ENCODE measurements around the gene PPP1R2C.
A peak's percentile ranks its signal among the peaks of the same experiment; 100 is the strongest.

The PPP1R2C gene

DNA sequence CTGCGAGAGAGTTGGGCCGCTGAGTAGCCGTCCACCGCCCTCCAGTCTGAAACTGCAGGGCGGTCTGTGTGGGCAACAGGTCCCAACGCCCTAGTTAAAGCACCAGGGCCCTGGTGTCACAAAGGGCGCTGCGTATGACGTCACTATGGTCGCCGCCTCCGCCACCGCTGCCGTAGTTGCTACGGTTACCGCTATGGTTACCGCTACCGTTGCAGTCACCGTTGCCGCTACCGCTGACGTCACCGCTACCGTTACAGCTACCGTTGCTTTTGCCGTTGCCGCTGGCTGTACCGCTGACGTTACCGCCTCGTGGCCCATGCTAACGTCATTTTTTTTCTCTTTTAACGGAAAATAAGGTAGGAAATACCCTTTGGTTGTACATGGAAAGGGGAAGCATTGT, at the start of gene PPP1R2C:
Gene PPP1R2C, minus strand, starts transcription at position 68 of the 400 bp plus-strand sequence. CDS start 84 bp downstream, outside the sequence.
- peak in 1 of 2 donors; percentile 40 for DNase-seq (ENCODE audit: extremely low read depth in 1 of 2, low read depth in 1 of 2)

DNA sequence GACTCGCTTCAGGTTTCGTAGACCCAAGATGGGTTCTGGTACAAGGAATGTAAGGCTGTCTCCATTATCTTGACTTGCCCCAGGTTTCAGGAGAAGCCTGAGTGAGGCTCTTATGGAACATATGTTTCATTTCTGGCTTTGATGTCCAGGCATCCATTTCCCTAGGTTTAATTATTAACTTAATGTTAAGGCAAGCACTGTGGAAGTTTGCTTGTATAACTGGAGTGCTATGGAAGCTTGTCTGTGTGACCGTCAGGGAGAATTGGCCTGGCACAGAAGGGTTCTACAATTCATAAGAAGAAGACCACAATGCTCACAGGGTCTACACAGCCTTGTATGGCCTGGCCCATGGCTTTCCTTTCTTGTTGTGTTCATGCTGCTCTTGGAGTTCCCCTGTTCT, 47.2 kb upstream of the PPP1R2C start:
- no peak for DNase-seq (ENCODE audit: extremely low read depth in 1 of 2, low read depth in 1 of 2)

DNA sequence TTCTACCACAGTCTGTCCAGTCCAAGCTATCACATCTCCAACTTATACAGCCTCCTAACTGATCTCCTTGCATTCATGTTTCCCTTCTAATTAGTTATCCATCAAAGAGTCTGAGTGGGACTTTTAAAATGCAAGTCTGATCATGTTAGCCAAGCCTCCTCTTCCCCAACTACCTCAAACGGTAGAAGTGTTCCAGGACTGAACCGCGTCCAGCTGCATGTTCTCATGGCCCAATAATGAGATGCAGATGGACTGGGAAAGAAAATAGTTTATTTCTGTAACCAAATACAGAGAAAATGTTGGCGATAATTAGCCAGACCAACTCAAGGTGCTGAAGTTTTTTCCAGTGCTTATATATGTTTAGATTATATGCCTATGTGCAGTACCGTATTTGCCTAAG, 46.6 kb upstream of the PPP1R2C start:
- no peak for DNase-seq (ENCODE audit: extremely low read depth in 1 of 2, low read depth in 1 of 2)

DNA sequence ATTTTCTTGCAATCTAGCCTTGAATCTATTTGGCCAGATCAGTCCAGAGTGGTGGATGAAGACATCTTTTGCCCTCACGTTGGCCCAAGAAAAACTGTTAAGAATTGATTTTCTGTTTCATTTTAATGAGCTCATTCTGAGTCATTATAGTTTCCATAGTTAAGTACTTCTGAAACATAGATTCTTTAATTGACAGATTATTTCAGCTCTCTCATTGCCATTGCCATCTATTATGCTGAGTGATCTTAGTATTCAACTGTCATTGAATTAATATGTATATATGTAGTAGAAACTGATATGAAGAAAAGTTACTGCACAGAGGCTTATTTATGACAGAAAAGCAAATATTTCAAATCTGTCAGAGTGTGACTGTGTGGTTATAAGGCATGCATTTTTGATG, 45.5 kb upstream of the PPP1R2C start:
- no peak for DNase-seq (ENCODE audit: extremely low read depth in 1 of 2, low read depth in 1 of 2)

DNA sequence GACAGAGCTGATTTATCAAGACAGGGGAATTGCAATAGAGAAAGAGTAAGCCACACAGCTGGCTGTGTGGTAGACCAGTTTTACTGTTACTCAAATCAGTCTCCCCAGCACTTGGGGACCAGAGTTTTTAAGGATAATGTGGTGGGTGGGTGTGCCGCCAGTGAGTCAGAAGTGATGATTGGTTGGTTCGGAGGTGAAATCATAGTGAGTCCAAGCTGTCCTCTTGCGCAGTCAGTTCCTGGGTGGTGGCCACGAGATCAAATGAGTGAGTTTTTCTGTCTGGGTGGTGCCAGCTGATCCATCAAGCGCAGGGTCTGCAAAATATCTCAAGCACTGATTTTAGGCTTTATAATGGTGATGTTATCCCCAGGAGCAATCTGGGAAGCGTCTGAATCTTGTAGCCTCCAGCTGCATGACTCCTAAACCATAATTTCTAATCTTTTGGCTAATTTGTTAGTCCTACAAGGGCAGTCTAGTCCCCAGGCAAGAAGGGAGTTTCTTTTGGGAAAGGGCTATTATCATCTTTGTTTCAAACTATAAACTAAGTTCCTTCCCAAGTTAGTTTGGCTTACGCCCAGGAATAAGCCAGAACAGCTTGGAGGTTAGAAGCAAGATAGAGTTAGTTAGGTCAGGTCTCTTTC, 44.0 kb upstream of the PPP1R2C start:
- no peak for DNase-seq (ENCODE audit: extremely low read depth in 1 of 2, low read depth in 1 of 2)

DNA sequence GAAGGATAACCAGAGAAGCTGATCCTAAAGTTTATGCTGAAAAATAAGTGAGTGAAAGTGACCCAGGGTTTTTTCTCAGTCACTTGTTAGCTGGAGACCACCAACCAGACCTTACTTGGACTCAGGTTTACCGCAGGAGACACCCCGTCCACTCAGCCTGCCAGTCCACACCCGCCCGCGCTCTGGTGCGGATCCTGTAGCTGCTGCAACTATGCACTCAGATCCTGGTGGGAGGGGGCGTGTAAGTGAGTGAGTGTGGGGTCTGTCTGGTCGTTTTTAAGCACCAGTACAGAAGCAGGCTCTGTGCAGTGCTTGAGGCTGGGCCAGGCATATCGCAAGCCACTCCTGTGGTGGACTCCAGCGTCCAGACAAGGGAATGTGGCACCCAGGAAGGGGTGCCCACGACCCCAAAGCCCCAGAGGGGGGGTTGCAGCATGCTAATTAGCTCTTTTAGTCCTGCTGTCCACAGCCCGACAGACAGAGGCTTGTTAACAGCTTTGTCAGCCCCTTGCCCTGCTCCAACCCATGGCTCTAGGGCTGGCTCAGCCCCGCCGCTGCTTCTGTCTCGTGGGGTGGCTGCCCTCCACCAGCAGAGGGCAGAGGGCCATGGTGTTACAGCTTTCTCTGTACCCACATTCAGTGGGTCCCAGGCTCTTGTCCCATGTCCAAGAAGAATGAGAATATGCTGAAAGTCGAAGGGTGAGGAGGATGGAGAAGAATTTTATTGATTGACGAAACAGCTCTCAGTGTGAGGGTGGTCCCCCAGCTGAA, 40.4 kb upstream of the PPP1R2C start:
- DNase-seq (ENCODE audit: extremely low read depth in 1 of 2, low read depth in 1 of 2) = no peak

DNA sequence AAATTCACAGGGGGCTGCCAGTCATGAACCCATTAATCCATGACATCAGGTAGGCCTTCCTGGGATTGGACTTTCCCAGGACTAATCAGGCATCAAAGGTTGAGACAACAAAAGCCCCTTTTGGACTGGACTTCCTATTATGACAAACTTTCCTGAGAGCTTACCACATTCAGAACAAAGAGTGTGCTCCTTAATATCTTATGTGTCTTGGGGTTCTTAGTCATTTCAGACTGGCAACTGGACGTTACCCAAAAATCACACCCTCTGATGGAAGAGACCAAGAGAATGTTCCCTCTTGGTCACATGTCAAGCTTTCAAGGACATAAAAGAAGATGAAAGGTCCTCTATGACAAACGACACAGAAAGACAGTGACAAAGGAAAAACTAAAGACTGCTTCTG, 31.6 kb upstream of the PPP1R2C start:
- DNase-seq (ENCODE audit: extremely low read depth in 1 of 2, low read depth in 1 of 2) = no peak

DNA sequence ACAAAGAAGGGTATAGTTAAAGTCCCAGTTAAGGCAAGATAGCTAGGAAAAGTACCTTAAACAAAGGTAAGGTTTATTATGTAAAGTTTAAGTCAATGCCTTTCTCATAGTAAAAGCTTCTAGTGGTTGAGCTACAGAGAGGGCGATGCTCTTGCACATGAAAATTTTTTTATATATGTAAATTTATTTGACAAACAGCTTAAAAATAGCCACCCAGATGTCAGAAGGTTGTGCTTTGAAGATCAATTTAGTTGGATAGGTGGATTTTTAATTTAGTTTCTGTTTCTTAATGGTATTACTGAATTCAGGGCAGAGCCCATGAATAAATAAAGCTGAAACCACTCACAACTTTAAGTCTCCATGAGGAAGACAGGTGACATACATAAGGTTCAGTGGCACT, 29.4 kb upstream of the PPP1R2C start:
- no peak for DNase-seq (ENCODE audit: extremely low read depth in 1 of 2, low read depth in 1 of 2)

DNA sequence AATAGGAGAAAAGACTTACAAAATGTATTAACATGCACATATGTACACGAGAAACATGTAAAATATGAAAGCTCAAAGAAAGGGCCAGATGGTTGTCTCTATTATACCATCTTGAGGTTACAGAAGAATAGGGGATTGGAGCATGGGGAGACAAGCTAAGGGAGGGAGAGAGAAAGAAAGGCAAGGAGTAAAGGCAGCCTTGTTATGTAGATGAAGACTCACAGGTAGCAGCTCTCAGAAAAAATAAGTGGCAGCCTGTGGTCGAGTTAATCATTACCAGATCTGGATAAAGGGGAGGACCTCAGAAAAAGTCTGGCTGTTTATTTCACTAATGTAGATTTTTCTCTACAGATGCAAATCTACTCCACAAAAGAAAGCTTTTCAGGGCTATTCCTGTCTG, 26.6 kb upstream of the PPP1R2C start:
- no peak for DNase-seq (ENCODE audit: extremely low read depth in 1 of 2, low read depth in 1 of 2)

DNA sequence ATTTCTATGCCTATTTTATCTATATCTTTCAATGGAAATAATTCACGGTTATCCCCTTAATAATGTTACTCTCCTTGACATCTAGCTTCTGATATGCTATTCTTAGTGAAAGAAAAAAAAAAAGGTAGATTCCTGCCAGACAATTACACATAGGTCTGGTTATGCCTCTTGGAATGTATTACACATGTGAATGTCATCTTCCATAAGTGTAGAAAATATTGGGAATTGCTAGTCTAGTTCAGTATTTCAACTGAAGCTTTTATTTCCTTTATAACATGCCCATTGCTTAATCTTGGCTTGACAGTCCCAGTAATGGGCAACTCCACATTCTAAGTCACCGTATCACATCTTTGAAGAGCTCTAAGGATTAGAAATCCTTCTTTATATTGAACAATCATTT, 25.4 kb upstream of the PPP1R2C start:
- no peak for DNase-seq (ENCODE audit: extremely low read depth in 1 of 2, low read depth in 1 of 2)

DNA sequence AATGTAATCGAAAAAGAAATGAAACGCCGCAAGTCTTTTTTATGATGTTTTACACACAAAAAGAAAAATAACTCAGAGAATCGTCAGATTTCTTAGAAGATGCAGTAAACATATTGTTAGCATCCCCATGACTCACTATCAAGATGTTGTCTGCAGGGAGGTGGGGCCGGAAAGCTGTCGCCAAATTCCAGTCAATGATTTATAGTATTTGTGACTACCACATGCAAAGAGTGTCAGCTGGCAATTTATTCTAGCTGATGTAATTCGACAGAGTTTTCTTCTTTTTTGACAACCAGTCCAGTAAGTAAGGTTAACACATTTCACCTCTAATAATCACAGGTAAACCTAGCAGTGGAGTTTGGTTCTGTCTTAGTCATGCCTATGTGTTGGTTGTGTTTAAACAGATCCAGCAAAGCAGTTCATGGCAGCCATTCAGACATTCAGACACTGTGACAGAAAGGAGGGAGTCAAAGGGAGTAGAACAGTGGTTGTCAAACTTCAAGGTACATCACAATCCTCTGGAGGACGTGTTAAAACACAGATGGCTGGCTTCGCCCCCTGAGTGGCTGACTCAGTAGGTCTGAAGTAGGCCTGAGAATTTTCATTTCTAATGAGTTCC, 19.8 kb upstream of the PPP1R2C start:
- DNase-seq (ENCODE audit: extremely low read depth in 1 of 2, low read depth in 1 of 2) = no peak

DNA sequence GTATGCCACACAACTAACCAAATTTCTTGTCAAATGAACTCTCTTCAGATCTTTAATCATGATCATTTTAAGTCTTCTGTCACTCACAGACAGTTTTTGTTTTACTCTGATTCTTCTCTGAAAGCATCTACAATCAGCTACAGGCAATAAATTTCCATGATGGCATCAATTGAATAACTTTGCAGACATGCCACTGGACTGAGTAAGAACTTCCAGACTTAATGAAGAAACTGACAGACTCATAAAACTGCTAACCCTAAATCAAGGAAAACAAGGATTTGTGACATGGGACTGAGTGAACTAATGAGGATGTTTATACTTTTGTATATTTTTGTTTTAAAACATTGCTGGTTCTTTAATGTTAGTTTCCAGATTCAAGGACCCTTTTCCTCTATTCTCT, 5.5 kb upstream of the PPP1R2C start:
- no peak for DNase-seq (ENCODE audit: extremely low read depth in 1 of 2, low read depth in 1 of 2)

DNA sequence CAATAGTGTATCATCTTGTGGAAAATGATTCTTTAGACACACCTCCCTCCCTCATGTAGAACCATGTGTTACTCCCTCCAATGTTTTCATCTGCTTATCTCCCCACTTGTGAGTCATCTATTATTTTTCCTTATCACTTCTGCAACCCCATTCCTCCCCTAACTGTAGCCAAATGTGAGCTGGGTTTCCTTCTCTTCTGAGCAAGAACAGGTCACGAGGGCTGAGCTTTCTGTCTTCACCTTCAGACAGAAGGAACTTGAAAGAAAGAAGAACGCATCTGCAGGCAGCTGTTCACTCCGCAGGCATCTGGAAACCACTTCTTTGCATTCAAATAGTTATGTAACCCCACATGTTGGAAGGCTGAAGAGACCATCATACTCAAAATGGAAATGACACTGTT, 1.8 kb downstream of the PPP1R2C start:
- DNase-seq (ENCODE audit: extremely low read depth in 1 of 2, low read depth in 1 of 2) = no peak

DNA sequence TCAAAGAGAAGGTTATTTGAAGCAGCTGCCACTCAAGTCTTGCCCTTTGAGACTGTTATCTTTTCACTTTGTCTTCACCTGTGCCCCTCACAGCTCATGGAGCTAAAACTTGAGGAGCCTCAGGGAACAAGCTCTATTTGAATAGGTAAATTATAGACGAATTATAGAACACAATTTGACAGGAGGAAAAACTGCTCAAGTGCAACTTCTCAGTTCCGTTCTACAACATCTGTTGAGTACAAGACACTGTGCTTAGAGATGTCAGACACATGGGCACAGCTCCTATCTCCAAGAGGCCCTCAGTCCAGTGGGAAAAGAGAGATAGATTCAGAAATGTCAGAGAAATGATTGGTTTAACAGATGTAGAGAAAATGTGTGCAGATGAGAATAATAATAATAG, 5.1 kb downstream of the PPP1R2C start:
- no peak for DNase-seq (ENCODE audit: extremely low read depth in 1 of 2, low read depth in 1 of 2)

DNA sequence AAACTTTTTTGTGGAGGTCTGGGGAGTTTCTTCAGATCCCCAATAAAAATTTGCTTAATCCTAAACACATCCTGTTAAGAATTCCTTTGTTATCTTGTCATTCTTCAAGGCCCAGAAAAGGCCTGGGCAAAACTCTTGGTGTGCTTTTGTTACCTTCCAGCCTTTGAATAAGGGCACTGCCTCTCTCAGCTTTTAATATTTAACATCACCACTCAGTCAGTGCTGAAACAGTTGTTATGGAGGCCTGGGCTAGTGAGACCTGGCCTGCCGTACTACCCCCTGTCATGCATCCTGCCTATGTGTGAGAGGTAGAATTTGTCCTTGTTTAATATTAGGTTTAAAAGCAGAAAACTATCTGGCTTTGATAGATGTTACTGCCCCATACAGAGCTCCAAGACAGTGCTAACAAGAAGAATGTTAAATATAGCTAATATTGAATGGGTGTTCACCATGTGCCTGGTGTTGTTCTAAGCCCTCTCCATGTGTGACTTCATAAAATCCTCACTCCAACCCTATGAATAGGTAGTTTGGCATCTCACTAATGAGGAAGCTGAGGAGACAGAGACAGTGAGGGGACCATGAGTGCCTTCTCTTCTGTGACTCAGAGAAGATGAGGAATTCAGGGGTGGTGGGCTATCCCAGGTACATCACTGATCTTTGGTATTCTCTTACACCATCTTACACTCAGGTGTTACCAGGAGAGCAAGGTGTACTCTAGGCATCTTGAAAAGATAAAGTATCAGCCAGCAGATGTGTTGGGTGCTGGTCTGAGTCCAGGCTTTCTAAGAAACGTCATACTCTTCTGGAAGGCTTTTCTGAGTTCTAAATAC, 6.2 kb downstream of the PPP1R2C start:
- no peak for DNase-seq (ENCODE audit: extremely low read depth in 1 of 2, low read depth in 1 of 2)

DNA sequence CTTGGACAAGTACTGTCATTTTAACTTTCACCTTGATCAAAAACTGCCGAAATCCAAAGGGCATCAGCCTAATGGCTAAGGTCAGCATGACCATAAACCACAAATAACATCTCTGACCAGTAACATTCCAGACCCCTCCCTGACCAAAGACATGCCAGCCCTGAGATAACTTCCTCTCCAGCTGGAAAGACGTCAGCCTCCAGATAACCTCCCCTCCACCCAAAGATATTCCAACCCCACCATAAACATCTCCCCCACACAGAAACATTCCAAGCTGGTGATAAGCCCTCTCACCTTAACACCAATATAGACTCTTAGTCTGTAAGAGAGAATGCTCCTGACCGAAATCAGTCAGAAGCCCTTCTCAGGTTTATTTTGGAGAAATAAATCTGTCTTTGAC, 7.4 kb downstream of the PPP1R2C start:
- DNase-seq (ENCODE audit: extremely low read depth in 1 of 2, low read depth in 1 of 2) = no peak

DNA sequence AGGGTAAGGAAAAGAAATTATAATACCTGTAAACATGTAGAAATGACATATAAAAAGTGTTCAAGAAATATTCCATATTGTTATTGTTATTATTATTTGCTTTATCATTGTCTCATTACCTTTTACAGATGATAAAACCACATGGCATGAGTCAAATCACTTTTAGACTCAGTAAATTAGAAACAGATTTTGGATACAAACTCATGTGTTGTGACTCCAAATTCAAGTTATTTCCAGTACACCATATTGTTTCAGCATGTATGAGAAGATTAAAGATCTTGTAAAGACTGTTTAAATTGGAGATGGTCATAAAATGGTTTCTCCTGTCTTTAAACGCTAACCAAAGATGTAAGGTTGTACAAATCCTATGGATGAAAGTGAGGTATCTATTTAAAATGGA, 18.1 kb downstream of the PPP1R2C start:
- DNase-seq (ENCODE audit: extremely low read depth in 1 of 2, low read depth in 1 of 2) = no peak

DNA sequence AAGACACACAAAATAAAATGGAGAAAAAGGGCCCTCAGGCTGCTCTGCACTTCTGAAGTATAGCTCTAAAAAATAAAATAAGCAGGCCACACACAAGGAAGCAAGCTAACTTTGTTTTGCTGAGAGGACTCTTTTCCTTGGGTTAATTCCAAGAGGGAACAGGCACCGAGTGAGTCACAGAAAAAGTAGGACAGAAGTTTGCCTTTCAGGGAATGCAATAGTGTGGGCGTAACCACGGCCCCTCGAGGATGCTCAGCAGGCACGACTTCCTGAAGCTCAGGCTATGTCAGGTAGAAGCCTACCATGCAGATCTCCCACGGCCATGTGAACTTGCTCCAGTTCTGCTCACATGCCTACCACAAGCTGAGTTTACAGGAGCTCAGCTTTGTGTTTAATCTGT, 22.1 kb downstream of the PPP1R2C start:
- DNase-seq (ENCODE audit: extremely low read depth in 1 of 2, low read depth in 1 of 2) = no peak

DNA sequence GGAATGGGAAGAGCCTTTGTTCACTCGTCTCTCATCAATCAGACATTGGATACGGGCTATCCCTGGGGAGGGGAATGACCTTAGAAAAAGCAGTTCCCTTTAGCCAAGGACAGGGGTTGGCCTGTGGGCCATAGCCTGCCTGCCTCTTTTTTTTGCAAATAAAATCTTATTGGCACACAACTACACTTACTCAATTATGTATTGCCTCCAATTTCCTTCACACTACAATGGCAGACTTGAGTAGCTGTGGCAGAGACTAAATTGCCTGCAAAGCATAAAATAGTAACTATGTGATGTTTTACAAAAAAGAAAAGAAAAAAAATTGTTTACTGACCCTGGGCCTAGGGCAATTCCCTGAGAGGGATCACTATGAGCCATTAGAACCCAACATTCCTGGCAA, 23.4 kb downstream of the PPP1R2C start:
- DNase-seq (ENCODE audit: extremely low read depth in 1 of 2, low read depth in 1 of 2) = no peak

DNA sequence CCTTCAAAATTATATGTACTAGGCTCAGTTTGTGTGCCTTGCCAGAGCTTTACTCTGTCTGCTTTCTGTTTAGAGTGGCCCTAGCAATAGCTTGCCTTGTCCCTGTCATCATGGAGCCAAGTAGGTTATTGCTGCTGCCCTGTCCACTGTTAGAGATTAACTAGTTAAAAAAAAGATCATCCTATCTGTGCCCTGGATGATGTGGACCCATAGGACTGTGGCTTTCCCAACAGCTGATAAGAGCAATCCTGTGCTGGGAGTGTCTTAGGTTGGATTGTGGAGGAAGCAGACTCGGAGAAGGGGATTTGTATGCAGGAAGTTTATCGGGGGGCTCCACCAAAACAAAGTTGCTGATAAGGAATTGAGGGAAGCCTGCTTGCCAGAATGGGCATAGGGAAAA, 23.8 kb downstream of the PPP1R2C start:
- no peak for DNase-seq (ENCODE audit: extremely low read depth in 1 of 2, low read depth in 1 of 2)

DNA sequence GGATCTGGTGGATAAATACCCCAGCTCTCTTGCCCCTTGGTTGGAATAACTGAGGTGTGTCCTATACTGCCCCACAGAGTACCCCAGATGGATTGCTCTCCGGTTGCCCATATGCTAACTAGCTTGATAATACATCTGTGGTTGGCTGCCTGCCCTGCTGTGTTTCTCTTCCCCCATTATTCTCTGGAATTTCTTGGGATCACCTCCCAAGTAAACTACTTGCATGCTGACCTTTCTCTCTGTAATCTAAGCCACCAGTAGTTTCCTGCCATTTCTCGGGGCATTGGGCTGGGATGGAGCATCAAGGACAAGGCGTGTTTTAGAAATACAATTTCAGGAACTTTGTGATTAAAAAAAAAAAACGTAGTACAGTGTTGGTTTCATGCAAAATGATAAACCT, 25.2 kb downstream of the PPP1R2C start:
- no peak for DNase-seq (ENCODE audit: extremely low read depth in 1 of 2, low read depth in 1 of 2)
